PC-3 (cell line): Measurements from ENCODE around the gene ABCG5. TPM values are rescaled to one million over a fixed set of nuclear protein-coding genes. Genes with fewer than 3 reads are reported as not detected.
A peak's percentile ranks its signal among the peaks of the same experiment; 100 is the strongest.

ENCODE experiments used
- ATAC-seq: fragments of 200-7000 bp; cut with Tn5 transposase; 2 replicates; pipeline ENCODE4 v1.9.1; 2020; ENCODE audit warnings: mild to moderate bottlenecking, moderate library complexity
- BruUV-seq: library from RNA; stranded (reverse); fragments of 400-500 nt; replicated peaks from 2 replicates; lab custom pipeline; 2021; lab: Mats Ljungman, UMichigan
- CTCF ChIA-PET: fragments of 300-600 bp; sonication (Branson Sonifier 250); formaldehyde crosslinking; loops from one replicate; lab custom pipeline; 2022; ENCODE audit warnings: antibody characterized with exemption; lab: Charles Lee
- POLR2A ChIA-PET: fragments of 300-600 bp; sonication (Branson Sonifier 250); formaldehyde crosslinking; loops from one replicate; lab custom pipeline; 2022; ENCODE audit warnings: antibody characterized with exemption; ENCODE audit not compliant: unreplicated experiment; lab: Charles Lee
- DNase-seq: peaks from one replicate; pipeline ENCODE4 v3.0.0-alpha.2; 2015
- H2AFZ ChIP-seq: fragments of 300-600 bp; sonication (generic); 2 replicates; pipeline ENCODE4 v1.6.0; 2016; ENCODE audit warnings: antibody characterized with exemption, low read length
- H3F3A ChIP-seq: fragments of 300-600 bp; sonication (generic); one replicate; pipeline ENCODE4 v1.6.0; 2017; ENCODE audit warnings: antibody characterized with exemption, low read length, control low read depth, mild to moderate bottlenecking; ENCODE audit not compliant: unreplicated experiment
- H3K27ac ChIP-seq: fragments of 300-600 bp; sonication (generic); 2 replicates; pipeline ENCODE4 v1.5.1; 2016; ENCODE audit warnings: mild to moderate bottlenecking, low read length
- H3K27me3 ChIP-seq: fragments of 300-600 bp; sonication (generic); 2 replicates; pipeline ENCODE4 v1.6.1; 2016; ENCODE audit warnings: low read length, mixed read lengths
- H3K36me3 ChIP-seq: fragments of 300-600 bp; sonication (generic); 2 replicates; pipeline ENCODE4 v1.6.1; 2016; ENCODE audit warnings: low read depth, mixed run types, low read length, mixed read lengths
- H3K4me1 ChIP-seq: fragments of 300-600 bp; sonication (generic); 2 replicates; pipeline ENCODE4 v1.5.1; 2016; ENCODE audit warnings: low read length; ENCODE audit not compliant: insufficient read depth
- H3K4me2 ChIP-seq: fragments of 300-600 bp; sonication (generic); 2 replicates; pipeline ENCODE4 v1.6.0; 2016; ENCODE audit warnings: low read length
- H3K4me3 ChIP-seq: fragments of 300-600 bp; sonication (generic); 2 replicates; pipeline ENCODE4 v1.5.1; 2016; ENCODE audit warnings: mild to moderate bottlenecking, low read length, mixed read lengths
- H3K79me2 ChIP-seq: fragments of 300-600 bp; sonication (generic); 2 replicates; pipeline ENCODE4 v1.6.1; 2017; ENCODE audit warnings: low read length, mixed read lengths
- H3K9ac ChIP-seq: fragments of 300-600 bp; sonication (generic); 2 replicates; pipeline ENCODE4 v1.6.0; 2016; ENCODE audit warnings: mild to moderate bottlenecking, low read length
- H3K9me2 ChIP-seq: fragments of 300-600 bp; sonication (generic); replicated peaks from 2 replicates; pipeline ENCODE4 v1.6.1; 2016; ENCODE audit warnings: mixed run types, low read length, mixed read lengths
- H3K9me3 ChIP-seq: fragments of 300-600 bp; sonication (generic); 2 replicates; pipeline ENCODE4 v1.6.1; 2016; ENCODE audit warnings: low read length, mixed read lengths
- H4K20me1 ChIP-seq: fragments of 300-600 bp; sonication (generic); 2 replicates; pipeline ENCODE4 v1.6.1; 2016; ENCODE audit warnings: low read length, mixed read lengths
- CTCF ChIP-seq: fragments of 300-600 bp; sonication (generic); conservative IDR thresholded peaks from 2 replicates; pipeline ENCODE4 v1.5.1; 2017; ENCODE audit warnings: antibody characterized with exemption, low read depth, mild to moderate bottlenecking, low read length
- EZH2 ChIP-seq: fragments of 300-600 bp; sonication (generic); IDR thresholded peaks from one replicate; pipeline ENCODE4 v1.6.1; 2017; ENCODE audit warnings: antibody characterized with exemption, mild to moderate bottlenecking, low read length; ENCODE audit not compliant: unreplicated experiment
- EZH2phosphoT487 ChIP-seq: fragments of 300-600 bp; sonication (generic); IDR thresholded peaks from 2 replicates; pipeline ENCODE4 v1.6.1; 2018; ENCODE audit warnings: mild to moderate bottlenecking, antibody characterized with exemption, low read length, borderline replicate concordance
- intact Hi-C: fragments of 100-400 bp; cut with micrococcal nuclease; formaldehyde crosslinking; loops from 2 replicates; pipeline ENCODE4 v1.9.0; 2023
- total RNA-seq: library from RNA; depleted of rRNA; stranded (reverse); fragments of >200 nt; gene quantifications from 2 replicates; pipeline ENCODE4 v1.2.3, GENCODE V29; 2014

The ABCG5 gene
- total RNA-seq, 1 experiment from 2014 or later, result not detected

- Histone ChIP-seq H3K27me3 (no peaks in the 10 kb centered on the region), H3K36me3 (no peaks in the 10 kb centered on the region), H3K27ac (peak overlapping the region; percentile 76), H3K9me2 (no peaks in the 10 kb centered on the region), H2AFZ (peak overlapping the region; percentile 97), H3K4me1 (no peaks in the 10 kb centered on the region), H3F3A (no peaks in the 10 kb centered on the region), H4K20me1 (no peaks in the 10 kb centered on the region), H3K9me3 (no peaks in the 10 kb centered on the region), H3K9ac (peak overlapping the region; percentile 82), H3K4me3 (peak overlapping the region; percentile 84), H3K79me2 (no peaks in the 10 kb centered on the region), H3K4me2 (peak overlapping the region; percentile 91)
- ATAC-seq (peak; percentile 27), DNase-seq (no peak)
- ChIA-PET POLR2A (interaction anchor here (0.6 to 0.9 kb wide), 2 partner anchors 179 to 202 kb away, joined by 3 to 6 read pairs; partner anchors contain the start of gene THADA), CTCF (no interaction called here)
- no TSS peak for BruUV-seq
- intact Hi-C loops, result loop anchor here (5.0 kb wide), 1 partner anchor 137 kb away; the partner anchor contains the start of gene PLEKHH2
- TF ChIP-seq EZH2 (no peak), CTCF (no peak), EZH2phosphoT487 (no peak)
Observed at GRCh38 chr2:43774617-43775016, 64.0 kb downstream of the ABCG5 start.

GRCh38 chr2:43773876-43774613 lies 64.6 kb downstream of the ABCG5 start, which contains the start of gene DYNC2LI1:
DYNC2LI1 (plus strand) TSS chr2:43774039; CDS start chr2:43774139, 100 bp downstream.
- H3K4me2 ChIP-seq, result peak within 1 kb of the TSS; percentile 91
- TF ChIP-seq EZH2, result no peak
- no peak for TF ChIP-seq CTCF
- no peak for TF ChIP-seq EZH2phosphoT487
- H3K4me1 ChIP-seq, result no peaks in the 10 kb centered on the region
- ChIA-PET POLR2A (interaction anchor here (0.6 to 0.9 kb wide), 2 partner anchors 178 to 201 kb away, joined by 3 to 6 read pairs; partner anchors contain the start of gene THADA), CTCF (no interaction called here)
- no peaks in the 10 kb centered on the region for H4K20me1 ChIP-seq
- H3K36me3 ChIP-seq, result no peaks in the 10 kb centered on the region
- H3K79me2 ChIP-seq, result no peaks in the 10 kb centered on the region
- DNase-seq, result peak; percentile 91
- TSS peak; percentile 78 for BruUV-seq
- H3K27me3 ChIP-seq, result no peaks in the 10 kb centered on the region
- peak within 1 kb of the TSS; percentile 84 for H3K4me3 ChIP-seq
- no peaks in the 10 kb centered on the region for H3K9me2 ChIP-seq
- intact Hi-C loops, result loop anchor here (1.0 to 5.0 kb wide), 2 partner anchors 15 to 137 kb away; partner anchors contain the start of gene PLEKHH2
- peak; percentile 100 for ATAC-seq
- peak within 1 kb of the TSS; percentile 76 for H3K27ac ChIP-seq
- H3K9me3 ChIP-seq, result no peaks in the 10 kb centered on the region
- peak within 1 kb of the TSS; percentile 82 for H3K9ac ChIP-seq
- peak within 1 kb of the TSS; percentile 97 for H2AFZ ChIP-seq
- H3F3A ChIP-seq, result no peaks in the 10 kb centered on the region

GRCh38 chr2:43766006-43766405 lies 72.6 kb downstream of the ABCG5 start:
- ChIA-PET POLR2A (no interaction called here), CTCF (no interaction called here)
- DNase-seq (peak; percentile 77), ATAC-seq (peak; percentile 97)
- H4K20me1 ChIP-seq, result no peaks in the 10 kb centered on the region
- H3K36me3 ChIP-seq, result no peaks in the 10 kb centered on the region
- no peaks in the 10 kb centered on the region for H3K27me3 ChIP-seq
- TF ChIP-seq CTCF (no peak), EZH2phosphoT487 (no peak), EZH2 (no peak)
- H3K4me1 ChIP-seq, result peaks cover 27% of the 10 kb centered on the region
- H3K79me2 ChIP-seq, result no peaks in the 10 kb centered on the region
- no peaks in the 10 kb centered on the region for H3K9me2 ChIP-seq
- no peak overlapping the region for H2AFZ ChIP-seq
- H3K9ac ChIP-seq, result no peak overlapping the region
- peak overlapping the region; percentile 35 for H3K4me2 ChIP-seq
- BruUV-seq, result TSS peak; percentile 26
- intact Hi-C loops, result no loop called here
- no peaks in the 10 kb centered on the region for H3K9me3 ChIP-seq
- no peaks in the 10 kb centered on the region for H3F3A ChIP-seq
- H3K4me3 ChIP-seq, result no peak overlapping the region
- H3K27ac ChIP-seq, result peak overlapping the region; percentile 33
